Endometrial microvascular endothelial cells (primary cell): ENCODE data around the gene RHBG. TPM values are rescaled to one million over a fixed set of nuclear protein-coding genes. Genes with fewer than 3 reads are reported as not detected.

Source experiments
- in situ Hi-C: cut with HindIII; loops from 2 replicates; pipeline ENCODE4 v1.10.0; 2017; ENCODE audit warnings: low sequenced_read_pairs, low pct_unique_long_range_greater_than_20kb; ENCODE audit errors: inconsistent ontology term
- total RNA-seq: library from RNA; depleted of rRNA; stranded (reverse); fragments of >200 nt; gene quantifications from one replicate; pipeline ENCODE4 v1.2.3, GENCODE V29; 2015; ENCODE audit errors: inconsistent ontology term

Gene RHBG
- total RNA-seq, 1 donor from 2014 or later: not detected

GRCh38 chr1:156420205-156421061 lies 51.4 kb downstream of the RHBG start:
- in situ Hi-C loops: no loop called here

GRCh38 chr1:156421062-156421938 lies 52.3 kb downstream of the RHBG start:
- in situ Hi-C loops: no loop called here

GRCh38 chr1:156421939-156422601 lies 53.1 kb downstream of the RHBG start:
- in situ Hi-C loops: no loop called here

GRCh38 chr1:156422602-156423091 lies 53.6 kb downstream of the RHBG start:
- in situ Hi-C loops: no loop called here

GRCh38 chr1:156423422-156424352 lies 54.7 kb downstream of the RHBG start:
- in situ Hi-C loops: no loop called here

GRCh38 chr1:156424806-156425432 lies 55.9 kb downstream of the RHBG start:
- in situ Hi-C loops: no loop called here

GRCh38 chr1:156425943-156426342 lies 56.9 kb downstream of the RHBG start:
- in situ Hi-C loops: no loop called here

GRCh38 chr1:156427957-156428356 lies 58.9 kb downstream of the RHBG start:
- in situ Hi-C loops: no loop called here

GRCh38 chr1:156428746-156429288 lies 59.8 kb downstream of the RHBG start:
- in situ Hi-C loops: no loop called here

GRCh38 chr1:156429313-156430060 lies 60.5 kb downstream of the RHBG start:
- in situ Hi-C loops: no loop called here

GRCh38 chr1:156430303-156430702 lies 61.3 kb downstream of the RHBG start:
- in situ Hi-C loops: no loop called here

GRCh38 chr1:156430866-156431265 lies 61.9 kb downstream of the RHBG start:
- in situ Hi-C loops: no loop called here

GRCh38 chr1:156431366-156431765 lies 62.4 kb downstream of the RHBG start:
- in situ Hi-C loops: no loop called here

- in situ Hi-C loops: no loop called here
Observed at GRCh38 chr1:156431769-156432668, 63.0 kb downstream of the RHBG start.

- in situ Hi-C loops: no loop called here
Observed at GRCh38 chr1:156432669-156433018, 63.6 kb downstream of the RHBG start.

GRCh38 chr1:156433032-156433431 lies 64.0 kb downstream of the RHBG start:
- in situ Hi-C loops: no loop called here
